HL-60 (cell line): ENCODE data around the gene B4GAT1.

ENCODE experiments used
- DNase-seq, 2 experiments: peaks; one replicate each; pipeline ENCODE4 v3.0.0-alpha.2; 2010 to 2020; ENCODE audit warnings: low read depth in 1 of 2, low spot score in 1 of 2
- H3K27ac ChIP-seq: fragments of 250-450 bp; sonication (Bioruptor Pico); replicated peaks from 2 replicates; pipeline ENCODE4 v1.5.1; 2020; ENCODE audit warnings: mild to moderate bottlenecking, moderate library complexity
- H3K27me3 ChIP-seq: fragments of 250-450 bp; sonication (Bioruptor Pico); 2 replicates; pipeline ENCODE4 v1.5.1; 2021; ENCODE audit warnings: mild to moderate bottlenecking, moderate library complexity; ENCODE audit not compliant: insufficient read depth, poor library complexity, severe bottlenecking
- H3K4me3 ChIP-seq: replicated peaks from 2 replicates; pipeline ENCODE4 v1.5.1; 2011; ENCODE audit warnings: mild to moderate bottlenecking, control low read depth, low read length; ENCODE audit not compliant: insufficient read depth
- GABPA ChIP-seq: IDR thresholded peaks from 2 replicates; pipeline ENCODE4 v1.6.1; 2012; ENCODE audit warnings: low read depth
- POLR2AphosphoS5 ChIP-seq: IDR thresholded peaks from 2 replicates; pipeline ENCODE4 v1.6.1; 2012; ENCODE audit warnings: low read depth
- SPI1 ChIP-seq: IDR thresholded peaks from 2 replicates; pipeline ENCODE4 v1.6.1; 2012; ENCODE audit warnings: low read depth, mild to moderate bottlenecking, borderline replicate concordance
- TF ChIP-seq, protein P1 (sequence below): IDR thresholded peaks from one replicate; pipeline ENCODE4 v1.5.1; 2011; ENCODE audit warnings: low read length, control low read depth, inconsistent platforms; ENCODE audit not compliant: insufficient read depth
- TF ChIP-seq, protein P2 (sequence below): IDR thresholded peaks from 2 replicates; pipeline ENCODE4 v1.6.1; 2012; ENCODE audit warnings: low read depth; ENCODE audit not compliant: insufficient replicate concordance

The B4GAT1 gene

DNA sequence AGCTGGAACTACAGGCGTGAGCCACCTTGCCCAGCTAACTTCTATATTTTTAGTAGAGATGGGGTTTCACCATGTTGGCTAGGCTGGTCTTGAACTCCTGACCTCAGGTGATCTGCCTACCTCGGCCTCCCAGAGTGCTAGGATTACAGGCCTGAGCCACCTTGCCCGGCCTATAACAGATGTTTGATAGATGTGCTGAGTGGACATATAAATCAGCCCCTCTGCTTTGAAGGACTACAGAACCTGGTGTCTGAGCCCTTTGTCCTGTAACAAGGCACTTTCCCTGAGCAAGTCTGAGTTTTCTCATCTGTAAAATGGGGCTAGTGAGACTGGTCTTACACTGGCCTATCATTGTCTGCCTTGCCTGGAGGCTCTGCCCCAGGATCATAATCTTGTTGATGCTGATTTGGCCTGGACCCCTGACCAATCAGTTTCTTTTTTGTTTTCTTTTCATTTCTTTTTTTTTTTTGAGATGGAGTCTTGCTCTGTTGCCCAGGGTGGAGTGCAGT is 18.2 kb downstream of the B4GAT1 start:
- no peak for TF ChIP-seq GABPA
- TF ChIP-seq SPI1, result no peak
- TF ChIP-seq, protein P1, sequence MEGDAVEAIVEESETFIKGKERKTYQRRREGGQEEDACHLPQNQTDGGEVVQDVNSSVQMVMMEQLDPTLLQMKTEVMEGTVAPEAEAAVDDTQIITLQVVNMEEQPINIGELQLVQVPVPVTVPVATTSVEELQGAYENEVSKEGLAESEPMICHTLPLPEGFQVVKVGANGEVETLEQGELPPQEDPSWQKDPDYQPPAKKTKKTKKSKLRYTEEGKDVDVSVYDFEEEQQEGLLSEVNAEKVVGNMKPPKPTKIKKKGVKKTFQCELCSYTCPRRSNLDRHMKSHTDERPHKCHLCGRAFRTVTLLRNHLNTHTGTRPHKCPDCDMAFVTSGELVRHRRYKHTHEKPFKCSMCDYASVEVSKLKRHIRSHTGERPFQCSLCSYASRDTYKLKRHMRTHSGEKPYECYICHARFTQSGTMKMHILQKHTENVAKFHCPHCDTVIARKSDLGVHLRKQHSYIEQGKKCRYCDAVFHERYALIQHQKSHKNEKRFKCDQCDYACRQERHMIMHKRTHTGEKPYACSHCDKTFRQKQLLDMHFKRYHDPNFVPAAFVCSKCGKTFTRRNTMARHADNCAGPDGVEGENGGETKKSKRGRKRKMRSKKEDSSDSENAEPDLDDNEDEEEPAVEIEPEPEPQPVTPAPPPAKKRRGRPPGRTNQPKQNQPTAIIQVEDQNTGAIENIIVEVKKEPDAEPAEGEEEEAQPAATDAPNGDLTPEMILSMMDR, result no peak
- TF ChIP-seq, protein P2, sequence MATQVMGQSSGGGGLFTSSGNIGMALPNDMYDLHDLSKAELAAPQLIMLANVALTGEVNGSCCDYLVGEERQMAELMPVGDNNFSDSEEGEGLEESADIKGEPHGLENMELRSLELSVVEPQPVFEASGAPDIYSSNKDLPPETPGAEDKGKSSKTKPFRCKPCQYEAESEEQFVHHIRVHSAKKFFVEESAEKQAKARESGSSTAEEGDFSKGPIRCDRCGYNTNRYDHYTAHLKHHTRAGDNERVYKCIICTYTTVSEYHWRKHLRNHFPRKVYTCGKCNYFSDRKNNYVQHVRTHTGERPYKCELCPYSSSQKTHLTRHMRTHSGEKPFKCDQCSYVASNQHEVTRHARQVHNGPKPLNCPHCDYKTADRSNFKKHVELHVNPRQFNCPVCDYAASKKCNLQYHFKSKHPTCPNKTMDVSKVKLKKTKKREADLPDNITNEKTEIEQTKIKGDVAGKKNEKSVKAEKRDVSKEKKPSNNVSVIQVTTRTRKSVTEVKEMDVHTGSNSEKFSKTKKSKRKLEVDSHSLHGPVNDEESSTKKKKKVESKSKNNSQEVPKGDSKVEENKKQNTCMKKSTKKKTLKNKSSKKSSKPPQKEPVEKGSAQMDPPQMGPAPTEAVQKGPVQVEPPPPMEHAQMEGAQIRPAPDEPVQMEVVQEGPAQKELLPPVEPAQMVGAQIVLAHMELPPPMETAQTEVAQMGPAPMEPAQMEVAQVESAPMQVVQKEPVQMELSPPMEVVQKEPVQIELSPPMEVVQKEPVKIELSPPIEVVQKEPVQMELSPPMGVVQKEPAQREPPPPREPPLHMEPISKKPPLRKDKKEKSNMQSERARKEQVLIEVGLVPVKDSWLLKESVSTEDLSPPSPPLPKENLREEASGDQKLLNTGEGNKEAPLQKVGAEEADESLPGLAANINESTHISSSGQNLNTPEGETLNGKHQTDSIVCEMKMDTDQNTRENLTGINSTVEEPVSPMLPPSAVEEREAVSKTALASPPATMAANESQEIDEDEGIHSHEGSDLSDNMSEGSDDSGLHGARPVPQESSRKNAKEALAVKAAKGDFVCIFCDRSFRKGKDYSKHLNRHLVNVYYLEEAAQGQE, result no peak
- no peak for TF ChIP-seq POLR2AphosphoS5
- DNase-seq, result no peak
- no peak overlapping the region for H3K4me3 ChIP-seq
- no peaks in the 10 kb centered on the region for H3K27me3 ChIP-seq
- H3K27ac ChIP-seq, result no peak overlapping the region

DNA sequence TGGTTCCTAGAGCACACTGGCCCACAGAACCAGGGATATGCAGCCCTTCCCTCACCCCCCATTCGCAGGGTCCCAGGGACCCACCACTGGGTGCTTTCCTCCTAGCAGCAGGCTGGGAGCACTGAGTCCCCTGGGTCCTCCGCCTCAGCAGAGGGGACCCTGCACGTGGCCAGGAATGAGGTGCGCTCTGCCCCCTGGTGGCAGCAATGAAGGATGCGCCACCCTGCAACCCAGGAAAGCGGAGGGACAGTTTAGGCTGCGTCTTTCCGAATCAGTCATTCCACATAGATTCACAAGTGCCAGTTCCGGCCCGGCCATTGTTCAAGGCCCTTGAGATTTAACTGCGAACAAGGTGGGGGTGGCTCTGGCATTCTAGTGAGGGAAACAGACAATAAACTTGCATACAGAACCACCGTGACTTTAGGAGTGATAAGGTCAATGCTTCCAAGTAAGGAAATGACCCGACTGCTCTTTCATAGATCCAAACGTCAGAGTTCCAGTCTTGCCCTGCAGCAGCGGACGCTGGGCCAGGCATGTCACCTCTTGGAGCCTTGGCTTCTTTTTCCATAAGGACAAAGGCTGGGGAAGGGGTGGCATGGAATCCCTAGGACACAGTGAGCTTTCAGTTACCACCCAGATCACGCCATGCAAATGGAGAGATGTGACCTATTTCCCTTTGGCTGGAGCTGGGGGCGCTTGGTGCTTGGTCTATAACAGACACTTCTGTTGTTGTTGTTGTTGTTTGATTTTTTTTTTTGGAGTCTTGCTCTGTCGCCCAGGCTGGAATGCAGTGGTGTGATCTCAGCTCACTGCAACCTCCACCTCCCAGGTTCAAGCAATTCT is 18.9 kb downstream of the B4GAT1 start:
- TF ChIP-seq, protein P1, result peak; percentile 81
- TF ChIP-seq POLR2AphosphoS5, result no peak
- H3K4me3 ChIP-seq, result no peak overlapping the region
- no peaks in the 10 kb centered on the region for H3K27me3 ChIP-seq
- no peak overlapping the region for H3K27ac ChIP-seq
- DNase-seq, result peak; percentile 63 to 79

DNA sequence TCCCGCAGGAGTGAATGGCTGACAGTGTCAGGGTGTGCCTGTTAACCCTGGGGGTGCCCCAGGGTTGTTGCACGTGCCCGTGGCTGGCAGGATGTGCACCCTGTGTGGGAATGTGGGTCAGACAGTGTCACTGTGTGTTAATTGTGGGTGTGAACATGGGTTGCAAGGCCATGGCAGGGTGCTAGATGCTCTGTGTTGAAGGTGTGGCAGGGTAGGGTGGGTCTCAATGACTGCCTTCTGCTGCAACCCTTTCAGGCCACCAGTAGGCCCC is 19.5 kb downstream of the B4GAT1 start:
- no peaks in the 10 kb centered on the region for H3K27me3 ChIP-seq
- DNase-seq, result no peak
- H3K27ac ChIP-seq, result no peak overlapping the region
- no peak overlapping the region for H3K4me3 ChIP-seq
- no peak for TF ChIP-seq GABPA

DNA sequence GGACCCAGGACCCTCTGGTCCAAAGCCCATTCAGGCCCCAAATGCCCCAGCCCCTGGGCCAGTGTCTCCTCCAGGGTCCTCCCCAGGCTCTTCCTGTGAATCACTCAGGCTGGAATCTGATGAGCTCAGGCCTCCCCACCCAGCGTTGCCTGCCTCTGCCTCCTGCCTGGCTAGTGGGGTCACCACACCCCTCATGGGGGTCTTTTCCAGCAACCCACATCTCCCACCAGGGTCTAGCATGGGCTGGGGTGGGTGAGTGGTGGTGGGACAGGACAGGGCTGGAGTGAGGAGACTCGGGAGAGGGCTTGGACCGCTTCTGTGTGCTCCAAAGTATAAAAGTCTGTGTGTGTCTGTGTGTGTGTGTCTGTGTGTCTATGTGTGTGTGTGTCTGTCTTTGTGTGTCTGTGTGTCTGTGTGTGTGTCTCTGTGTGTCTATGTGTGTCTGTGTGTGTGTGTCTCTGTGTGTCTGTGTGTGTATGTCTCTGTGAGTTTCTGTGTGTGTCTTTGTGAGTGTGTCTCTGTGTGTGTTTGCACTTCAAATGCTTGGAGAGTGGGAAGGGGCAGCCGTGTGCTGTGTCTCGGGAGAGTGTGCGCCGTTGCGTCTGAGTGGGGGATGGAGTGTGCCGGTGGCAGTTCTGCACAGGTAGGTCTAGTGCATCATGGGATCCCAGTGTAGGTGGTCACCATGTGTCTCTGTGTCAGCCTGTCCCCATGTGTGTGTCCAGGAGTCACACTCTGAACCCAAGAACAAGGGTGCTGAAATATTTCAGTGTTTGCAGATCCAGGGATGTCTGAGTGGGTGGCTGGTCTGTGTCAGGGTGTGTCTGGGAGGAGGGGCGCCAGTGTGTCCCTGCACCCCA is 20.0 kb downstream of the B4GAT1 start:
- TF ChIP-seq, protein P2, result no peak
- Histone ChIP-seq H3K27me3 (no peaks in the 10 kb centered on the region), H3K4me3 (no peak overlapping the region), H3K27ac (no peak overlapping the region)
- no peak for DNase-seq
